GM13976 (cell line): ENCODE data around the gene HAGHL.

Source experiments
- DNase-seq: peaks from one replicate; pipeline ENCODE4 v3.0.0; 2012; ENCODE audit warnings: low spot score
- CTCF ChIP-seq: IDR thresholded peaks from 2 replicates; pipeline ENCODE4 v1.5.1; 2012; ENCODE audit warnings: borderline replicate concordance, mild to moderate bottlenecking; ENCODE audit not compliant: insufficient read depth; ENCODE audit errors: extremely low read depth, missing control alignments, control extremely low read depth
- in situ Hi-C: fragments of 300-500 bp; cut with MboI; formaldehyde crosslinking; loops from one replicate; pipeline ENCODE4 v1.12.0; 2022; ENCODE audit warnings: low sequenced_read_pairs, mixed read lengths, inconsistent platforms; ENCODE audit not compliant: unreplicated experiment

HAGHL gene

GRCh38 chr16:776824-777223, 49.9 kb downstream of the HAGHL start:
- in situ Hi-C loops: no loop called here
- DNase-seq: no peak
- TF ChIP-seq CTCF: no peak

- DNase-seq: no peak
- TF ChIP-seq CTCF: no peak
- in situ Hi-C loops: no loop called here
Observed at GRCh38 chr16:777826-778225, 50.9 kb downstream of the HAGHL start.

GRCh38 chr16:778447-778846, 51.5 kb downstream of the HAGHL start:
- TF ChIP-seq CTCF: no peak
- no peak for DNase-seq
- in situ Hi-C loops: no loop called here

GRCh38 chr16:778909-779527, 52.1 kb downstream of the HAGHL start:
- no peak for TF ChIP-seq CTCF
- in situ Hi-C loops: no loop called here
- DNase-seq: no peak
